ENCODE data around the gene VPS13A. TPM values are rescaled to one million over a fixed set of nuclear protein-coding genes. Genes with fewer than 3 reads are reported as not detected.

The VPS13A gene
- total RNA-seq, 1 experiment from 2014 or later = 14.3 TPM

DNA sequence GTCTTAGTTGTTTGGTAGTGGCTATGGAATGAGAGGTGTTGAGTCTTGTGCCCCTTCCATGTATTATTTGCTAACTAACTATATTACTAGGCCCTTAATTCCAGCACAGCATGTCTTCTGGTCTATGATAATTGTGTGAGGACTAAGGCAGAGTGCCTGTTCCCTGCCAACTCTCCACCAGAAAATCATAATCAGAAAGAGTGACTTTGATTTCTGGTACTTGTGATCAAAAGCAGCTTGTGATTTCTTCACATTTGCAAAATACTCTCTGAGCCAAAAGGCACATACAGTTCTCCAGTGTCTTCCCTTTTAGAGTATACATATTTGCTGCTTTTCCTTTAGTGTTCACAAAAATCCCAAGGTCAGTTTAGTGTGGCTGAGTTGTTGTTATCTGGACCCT is 240.9 kb downstream of the VPS13A start:
- BruUV-seq (replicated peaks) = no TSS peak
- H3K4me1 ChIP-seq = no peaks in the 10 kb centered on the region
- POLR2A ChIA-PET = no interaction called here
- TF ChIP-seq, protein P1, sequence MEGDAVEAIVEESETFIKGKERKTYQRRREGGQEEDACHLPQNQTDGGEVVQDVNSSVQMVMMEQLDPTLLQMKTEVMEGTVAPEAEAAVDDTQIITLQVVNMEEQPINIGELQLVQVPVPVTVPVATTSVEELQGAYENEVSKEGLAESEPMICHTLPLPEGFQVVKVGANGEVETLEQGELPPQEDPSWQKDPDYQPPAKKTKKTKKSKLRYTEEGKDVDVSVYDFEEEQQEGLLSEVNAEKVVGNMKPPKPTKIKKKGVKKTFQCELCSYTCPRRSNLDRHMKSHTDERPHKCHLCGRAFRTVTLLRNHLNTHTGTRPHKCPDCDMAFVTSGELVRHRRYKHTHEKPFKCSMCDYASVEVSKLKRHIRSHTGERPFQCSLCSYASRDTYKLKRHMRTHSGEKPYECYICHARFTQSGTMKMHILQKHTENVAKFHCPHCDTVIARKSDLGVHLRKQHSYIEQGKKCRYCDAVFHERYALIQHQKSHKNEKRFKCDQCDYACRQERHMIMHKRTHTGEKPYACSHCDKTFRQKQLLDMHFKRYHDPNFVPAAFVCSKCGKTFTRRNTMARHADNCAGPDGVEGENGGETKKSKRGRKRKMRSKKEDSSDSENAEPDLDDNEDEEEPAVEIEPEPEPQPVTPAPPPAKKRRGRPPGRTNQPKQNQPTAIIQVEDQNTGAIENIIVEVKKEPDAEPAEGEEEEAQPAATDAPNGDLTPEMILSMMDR (IDR thresholded peaks at IDR 0.05; ENCODE audit: insufficient read depth in 1 of 2, low read depth in 1 of 2, low read length in 1 of 2, severe bottlenecking in 1 of 2, unreplicated experiment in 1 of 2) = no peak
- no peaks in the 10 kb centered on the region for H3K9me3 ChIP-seq
- H3K27ac Mint-ChIP-seq (ENCODE audit: unreplicated experiment) = no peak overlapping the region
- no peaks in the 10 kb centered on the region for H3K36me3 ChIP-seq (ENCODE audit: control insufficient read depth, insufficient read depth, low read length)
- no peaks in the 10 kb centered on the region for H3K36me3 Mint-ChIP-seq (ENCODE audit: insufficient read depth, unreplicated experiment)
- CTCF ChIA-PET = no interaction called here
- no peaks in the 10 kb centered on the region for H3K27me3 Mint-ChIP-seq (ENCODE audit: insufficient read depth, unreplicated experiment)
- intact Hi-C loops (cut with micrococcal nuclease; ENCODE audit: unreplicated experiment) = no loop called here
- no peaks in the 10 kb centered on the region for H3K4me1 Mint-ChIP-seq (ENCODE audit: low read depth, unreplicated experiment)
- no peak overlapping the region for H3K4me3 Mint-ChIP-seq (ENCODE audit: unreplicated experiment)
- no peaks in the 10 kb centered on the region for H3K27me3 ChIP-seq (replicated peaks; ENCODE audit: control insufficient read depth, insufficient read depth, low read length)
- H3K4me3 ChIP-seq (ENCODE audit: low read depth, low read length) = no peak overlapping the region
- H3K9me3 Mint-ChIP-seq (ENCODE audit: unreplicated experiment) = no peaks in the 10 kb centered on the region
- no peak for DNase-seq

DNA sequence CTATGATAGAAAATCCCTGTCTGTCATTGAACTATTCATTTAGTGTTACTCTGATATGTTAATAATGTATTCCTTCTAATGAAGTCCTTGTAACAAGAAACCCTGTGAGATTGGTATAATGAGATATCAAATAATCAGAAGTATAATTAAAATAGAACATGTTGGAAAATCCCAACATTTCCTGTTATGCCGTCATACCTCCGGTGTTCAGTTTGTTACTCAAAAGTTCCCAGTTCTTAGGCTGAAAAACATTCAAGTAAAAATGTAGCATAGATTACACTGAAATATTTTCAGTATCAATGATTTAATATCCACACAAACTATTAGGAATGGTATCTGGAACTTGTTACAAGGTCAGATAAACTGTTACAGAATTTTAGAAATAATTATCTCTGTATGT is 243.3 kb downstream of the VPS13A start:
- ChIA-PET CTCF (no interaction called here), POLR2A (no interaction called here)
- Mint-ChIP-seq H3K36me3 (ENCODE audit: insufficient read depth, unreplicated experiment) (peaks cover 7% of the 10 kb centered on the region), H3K27ac (ENCODE audit: unreplicated experiment) (no peak overlapping the region), H3K9me3 (ENCODE audit: unreplicated experiment) (no peaks in the 10 kb centered on the region), H3K27me3 (ENCODE audit: insufficient read depth, unreplicated experiment) (no peaks in the 10 kb centered on the region), H3K4me1 (ENCODE audit: low read depth, unreplicated experiment) (no peaks in the 10 kb centered on the region), H3K4me3 (ENCODE audit: unreplicated experiment) (no peak overlapping the region)
- Histone ChIP-seq H3K27me3 (replicated peaks; ENCODE audit: control insufficient read depth, insufficient read depth, low read length) (no peaks in the 10 kb centered on the region), H3K4me3 (ENCODE audit: low read depth, low read length) (no peak overlapping the region), H3K9me3 (no peaks in the 10 kb centered on the region), H3K36me3 (ENCODE audit: control insufficient read depth, insufficient read depth, low read length) (no peaks in the 10 kb centered on the region), H3K4me1 (no peaks in the 10 kb centered on the region)
- TF ChIP-seq, protein P1 (IDR thresholded peaks at IDR 0.05; ENCODE audit: insufficient read depth in 1 of 2, low read depth in 1 of 2, low read length in 1 of 2, severe bottlenecking in 1 of 2, unreplicated experiment in 1 of 2) = no peak
- no TSS peak for BruUV-seq (replicated peaks)
- intact Hi-C loops (cut with micrococcal nuclease; ENCODE audit: unreplicated experiment) = no loop called here
- DNase-seq = no peak

DNA sequence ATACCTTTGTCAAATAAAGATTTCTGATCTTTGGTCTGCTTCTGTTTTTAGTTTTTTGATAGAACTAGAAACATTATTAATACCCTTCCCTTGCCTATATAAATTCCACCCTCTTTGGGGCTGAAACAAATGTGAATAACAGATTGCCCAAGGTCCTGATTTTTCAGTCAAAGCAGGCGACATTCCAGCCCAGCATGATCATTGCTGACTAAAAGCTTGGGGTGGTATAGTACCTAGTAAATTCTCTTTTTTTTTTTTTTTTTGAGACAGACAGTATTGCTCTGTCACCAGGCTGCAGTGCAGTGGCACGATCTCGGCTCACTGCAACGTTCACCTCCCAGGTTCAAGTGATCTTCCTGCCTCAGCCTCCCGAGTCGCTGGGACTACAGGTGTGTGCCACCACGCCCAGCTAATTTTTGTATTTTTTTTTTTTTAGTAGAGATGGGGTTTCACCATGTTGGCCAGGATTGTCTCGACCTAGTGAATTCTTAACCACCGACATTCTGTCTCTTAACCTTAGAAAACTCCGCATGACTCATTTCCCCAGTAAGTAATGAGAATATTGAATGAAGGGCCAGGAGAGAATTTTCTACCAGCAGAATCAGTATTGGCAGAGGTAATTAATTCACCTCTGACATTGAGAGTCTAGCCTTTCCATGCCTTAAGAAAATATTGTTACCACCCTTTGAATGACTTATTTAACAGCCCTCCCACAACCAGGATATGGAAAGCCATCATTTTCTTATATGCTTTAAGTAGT is 244.4 kb downstream of the VPS13A start:
- ChIA-PET POLR2A (no interaction called here), CTCF (no interaction called here)
- H3K4me3 Mint-ChIP-seq (ENCODE audit: unreplicated experiment) = no peak overlapping the region
- Histone ChIP-seq H3K9me3 (no peaks in the 10 kb centered on the region), H3K4me3 (ENCODE audit: low read depth, low read length) (no peak overlapping the region), H3K36me3 (ENCODE audit: control insufficient read depth, insufficient read depth, low read length) (no peaks in the 10 kb centered on the region), H3K4me1 (no peaks in the 10 kb centered on the region), H3K27me3 (replicated peaks; ENCODE audit: control insufficient read depth, insufficient read depth, low read length) (no peaks in the 10 kb centered on the region)
- no peak for DNase-seq
- intact Hi-C loops (cut with micrococcal nuclease; ENCODE audit: unreplicated experiment) = no loop called here
- no peak overlapping the region for H3K27ac Mint-ChIP-seq (ENCODE audit: unreplicated experiment)
- no TSS peak for BruUV-seq (replicated peaks)
- TF ChIP-seq, protein P1 (IDR thresholded peaks at IDR 0.05; ENCODE audit: insufficient read depth in 1 of 2, low read depth in 1 of 2, low read length in 1 of 2, severe bottlenecking in 1 of 2, unreplicated experiment in 1 of 2) = no peak
- H3K4me1 Mint-ChIP-seq (ENCODE audit: low read depth, unreplicated experiment) = no peaks in the 10 kb centered on the region
- peaks cover 7% of the 10 kb centered on the region for H3K36me3 Mint-ChIP-seq (ENCODE audit: insufficient read depth, unreplicated experiment)
- no peaks in the 10 kb centered on the region for H3K27me3 Mint-ChIP-seq (ENCODE audit: insufficient read depth, unreplicated experiment)
- no peaks in the 10 kb centered on the region for H3K9me3 Mint-ChIP-seq (ENCODE audit: unreplicated experiment)
